SU-DHL-6 (cell line): ENCODE data around the gene EEF2.

ENCODE experiments used
- H2AFZ ChIP-seq: fragments of 200-600 bp; sonication (generic); 2 replicates; pipeline ENCODE4 v1.6.1; 2014; ENCODE audit warnings: low read depth, mild to moderate bottlenecking, moderate library complexity, mixed read lengths, antibody characterized with exemption, low read length; ENCODE audit not compliant: severe bottlenecking
- H3F3A ChIP-seq: fragments of 200-600 bp; shearing (Covaris generic); 2 replicates; pipeline ENCODE4 v1.6.0; 2016; ENCODE audit warnings: antibody characterized with exemption, mild to moderate bottlenecking; ENCODE audit not compliant: insufficient read depth
- H3K27ac ChIP-seq: fragments of 200-600 bp; sonication (generic); 2 replicates; pipeline ENCODE4 v1.5.1; 2016; ENCODE audit warnings: low read depth, mild to moderate bottlenecking, low read length, moderate library complexity, mixed read lengths
- H3K27me3 ChIP-seq: fragments of 200-600 bp; sonication (generic), shearing (Covaris generic); 2 replicates; pipeline ENCODE4 v1.6.0; 2014; ENCODE audit warnings: mild to moderate bottlenecking, low read length
- H3K36me3 ChIP-seq: fragments of 200-600 bp; sonication (generic); 2 replicates; pipeline ENCODE4 v1.6.1; 2014; ENCODE audit warnings: mild to moderate bottlenecking, low read length, mixed read lengths
- H3K4me2 ChIP-seq: fragments of 300-600, 200-600 bp; shearing (Covaris generic), sonication (generic); 2 replicates; pipeline ENCODE4 v1.6.0; 2014; ENCODE audit warnings: low read length, low read depth, mild to moderate bottlenecking; ENCODE audit not compliant: poor library complexity, severe bottlenecking
- H3K4me3 ChIP-seq: fragments of 200-600 bp; sonication (generic); 2 replicates; pipeline ENCODE4 v1.5.1; 2014; ENCODE audit warnings: antibody characterized with exemption, low read length, mild to moderate bottlenecking, mixed read lengths; ENCODE audit not compliant: insufficient read depth, poor library complexity, severe bottlenecking
- H3K79me2 ChIP-seq: fragments of 200-600 bp; sonication (generic); 2 replicates; pipeline ENCODE4 v1.6.1; 2014; ENCODE audit warnings: mild to moderate bottlenecking, low read length, moderate library complexity; ENCODE audit not compliant: insufficient read depth
- H3K9ac ChIP-seq: fragments of 200-600 bp; sonication (generic); 2 replicates; pipeline ENCODE4 v1.7.0; 2014; ENCODE audit warnings: mild to moderate bottlenecking, low read length
- H3K9me2 ChIP-seq: fragments of 200-600 bp; sonication (generic); replicated peaks from 2 replicates; pipeline ENCODE4 v1.6.1; 2014; ENCODE audit warnings: low read length; ENCODE audit not compliant: insufficient read depth
- H3K9me3 ChIP-seq: fragments of 200-600 bp; sonication (generic); 2 replicates; pipeline ENCODE4 v1.6.1; 2014; ENCODE audit warnings: low read length, mixed read lengths; ENCODE audit not compliant: insufficient read depth
- H4K20me1 ChIP-seq: fragments of 200-600 bp; sonication (generic); 2 replicates; pipeline ENCODE4 v1.6.1; 2014; ENCODE audit warnings: low read depth, mild to moderate bottlenecking, antibody characterized with exemption, low read length, moderate library complexity, mixed read lengths
- CTCF ChIP-seq: fragments of 200-600 bp; sonication (generic); IDR thresholded peaks from one replicate; pipeline ENCODE4 v1.5.1; 2017; ENCODE audit warnings: antibody characterized with exemption, mild to moderate bottlenecking, low read length, moderate library complexity; ENCODE audit not compliant: insufficient read depth, poor library complexity, severe bottlenecking
- EZH2phosphoT487 ChIP-seq: fragments of 200-600 bp; sonication (generic), shearing (Covaris generic); conservative IDR thresholded peaks from 2 replicates; pipeline ENCODE4 v1.6.1; 2018; ENCODE audit warnings: mild to moderate bottlenecking, antibody characterized with exemption, low read length, moderate library complexity, mixed read lengths

Gene EEF2

GRCh38 chr19:4018775-4019504 is 33.7 kb upstream of the EEF2 start:
- no peaks in the 10 kb centered on the region for H3K27me3 ChIP-seq
- no peak overlapping the region for H3K27ac ChIP-seq
- H3K9ac ChIP-seq = no peak overlapping the region
- no peak overlapping the region for H3K4me3 ChIP-seq
- H3F3A ChIP-seq = no peaks in the 10 kb centered on the region
- TF ChIP-seq CTCF (no peak), EZH2phosphoT487 (no peak)
- H2AFZ ChIP-seq = no peak overlapping the region
- no peak overlapping the region for H3K4me2 ChIP-seq
- H3K36me3 ChIP-seq = no peaks in the 10 kb centered on the region
- H4K20me1 ChIP-seq = no peaks in the 10 kb centered on the region
- H3K9me3 ChIP-seq = no peaks in the 10 kb centered on the region
- peaks cover 32% of the 10 kb centered on the region; the same call in 1 of the 2 replicates for H3K79me2 ChIP-seq
- H3K9me2 ChIP-seq = no peaks in the 10 kb centered on the region

GRCh38 chr19:4018140-4018613 is 32.9 kb upstream of the EEF2 start:
- H2AFZ ChIP-seq = no peak overlapping the region
- no peaks in the 10 kb centered on the region for H3K9me2 ChIP-seq
- no peaks in the 10 kb centered on the region for H3K9me3 ChIP-seq
- no peak overlapping the region for H3K27ac ChIP-seq
- TF ChIP-seq EZH2phosphoT487 (no peak), CTCF (no peak)
- no peaks in the 10 kb centered on the region for H3K27me3 ChIP-seq
- no peak overlapping the region for H3K4me2 ChIP-seq
- H3K9ac ChIP-seq = no peak overlapping the region
- no peaks in the 10 kb centered on the region for H3F3A ChIP-seq
- H3K4me3 ChIP-seq = no peak overlapping the region
- no peaks in the 10 kb centered on the region for H3K36me3 ChIP-seq
- peaks cover 27% of the 10 kb centered on the region; the same call in 1 of the 2 replicates for H3K79me2 ChIP-seq
- H4K20me1 ChIP-seq = no peaks in the 10 kb centered on the region

- H3K79me2 ChIP-seq = peaks cover 27% of the 10 kb centered on the region; the same call in 1 of the 2 replicates
- H2AFZ ChIP-seq = no peak overlapping the region
- no peaks in the 10 kb centered on the region for H3K27me3 ChIP-seq
- no peaks in the 10 kb centered on the region for H3K9me2 ChIP-seq
- TF ChIP-seq CTCF (no peak), EZH2phosphoT487 (no peak)
- no peak overlapping the region for H3K4me3 ChIP-seq
- H3K9ac ChIP-seq = no peak overlapping the region
- H3K9me3 ChIP-seq = no peaks in the 10 kb centered on the region
- H3K27ac ChIP-seq = no peak overlapping the region
- H3K4me2 ChIP-seq = no peak overlapping the region
- no peaks in the 10 kb centered on the region for H3K36me3 ChIP-seq
- H4K20me1 ChIP-seq = no peaks in the 10 kb centered on the region
- no peaks in the 10 kb centered on the region for H3F3A ChIP-seq
Observed at GRCh38 chr19:4016903-4017638, 31.8 kb upstream of the EEF2 start.
